ENCODE measurements around the gene CEP85L.

CEP85L gene

GRCh38 chr6:118574051-118574865 lies 77.1 kb downstream of the CEP85L start:
- no peak for FAIRE-seq

DNA sequence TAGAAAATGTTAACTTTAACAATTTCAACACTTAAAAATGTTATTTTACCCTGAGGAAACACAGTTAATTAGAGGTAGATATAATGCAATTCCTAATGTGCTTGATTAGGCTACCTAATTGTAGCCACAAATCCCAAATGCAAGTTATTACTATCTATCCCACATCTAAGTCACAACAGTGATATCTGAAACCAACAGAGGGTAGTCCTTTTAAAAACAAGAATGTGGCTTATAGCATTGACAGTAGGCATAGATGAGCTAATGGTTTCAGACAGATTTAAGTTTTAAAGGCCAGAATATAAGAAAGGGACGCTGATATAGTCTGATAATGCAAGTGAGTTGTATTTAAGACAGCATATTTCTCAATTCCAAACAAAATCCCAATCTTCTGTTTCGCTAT lies 80.3 kb downstream of the CEP85L start:
- FAIRE-seq: no peak

DNA sequence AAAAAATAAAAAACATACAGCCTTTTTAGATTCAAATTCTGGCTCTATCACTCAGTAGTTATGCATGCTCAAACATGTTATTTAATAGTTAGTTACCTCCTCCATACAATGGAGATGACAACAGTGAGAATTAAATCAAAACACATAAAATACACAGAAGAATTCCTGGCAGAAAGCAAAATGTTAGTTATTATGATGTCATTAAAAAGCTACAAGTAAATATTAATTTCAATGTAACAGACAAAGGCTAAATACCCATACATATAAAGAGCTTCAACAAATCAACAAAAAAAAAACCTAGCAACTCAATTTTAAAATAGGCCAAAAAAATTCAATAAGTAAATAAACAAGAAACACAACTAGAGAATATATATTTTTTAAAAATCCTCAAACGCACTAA lies 81.9 kb downstream of the CEP85L start:
- FAIRE-seq: no peak

DNA sequence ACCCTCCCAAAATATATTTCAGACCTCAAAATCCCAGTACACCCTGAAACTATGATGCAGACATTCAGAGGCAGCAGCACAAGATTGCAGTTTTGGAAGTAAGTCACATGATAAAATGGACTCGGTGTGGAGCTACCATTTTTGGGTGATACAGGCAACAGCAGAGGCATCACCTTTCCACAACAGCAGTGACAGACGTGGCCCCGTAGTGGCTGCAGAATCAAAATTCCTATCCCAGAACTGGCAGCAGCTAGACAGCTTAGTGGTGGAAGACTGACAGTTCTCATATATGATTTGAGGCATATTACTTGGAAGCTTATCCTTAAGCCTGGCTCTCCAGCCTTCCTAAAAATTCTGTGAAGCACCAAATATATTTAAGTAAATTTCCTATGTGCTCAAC lies 83.4 kb downstream of the CEP85L start:
- FAIRE-seq: no peak

GRCh38 chr6:118565311-118565960 lies 86.0 kb downstream of the CEP85L start:
- peak; percentile 96 for FAIRE-seq

- no peak for FAIRE-seq
Measured at GRCh38 chr6:118562959-118563358, 88.4 kb downstream of the CEP85L start.

- FAIRE-seq: no peak
Measured at GRCh38 chr6:118562248-118562647, 89.1 kb downstream of the CEP85L start.

GRCh38 chr6:118559659-118560058 lies 91.7 kb downstream of the CEP85L start:
- FAIRE-seq: peak; percentile 79

DNA sequence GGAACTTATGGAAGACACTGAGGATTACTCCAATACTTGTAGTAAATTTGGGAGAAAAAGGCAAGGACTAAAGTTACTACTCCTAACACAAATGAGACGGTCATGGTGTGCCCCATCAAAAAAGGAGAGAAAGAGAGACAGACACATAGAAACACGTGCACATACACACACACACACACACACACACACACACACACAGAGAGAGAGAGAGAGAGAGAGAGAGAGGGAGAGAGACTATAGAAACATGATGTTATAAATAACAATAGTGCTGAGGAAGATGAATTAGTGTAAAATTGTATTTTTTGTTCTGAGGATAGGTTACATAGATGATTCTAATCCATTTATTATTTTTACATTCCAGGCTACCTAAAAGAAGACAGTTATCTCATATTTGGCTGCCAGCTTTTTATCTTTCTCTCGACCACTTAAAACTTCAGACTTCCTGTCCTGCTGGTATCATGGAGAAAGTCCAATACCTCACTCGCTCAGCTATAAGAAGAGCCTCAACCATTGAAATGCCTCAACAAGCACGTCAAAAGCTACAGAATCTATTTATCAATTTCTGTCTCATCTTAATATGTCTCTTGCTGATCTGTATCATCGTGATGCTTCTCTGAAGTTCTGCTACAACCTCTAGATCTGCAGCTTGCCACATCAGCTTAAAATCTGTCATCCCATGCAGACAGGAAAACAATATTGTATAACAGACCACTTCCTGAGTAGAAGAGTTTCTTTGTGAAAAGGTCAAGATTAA lies 92.8 kb downstream of the CEP85L start:
- FAIRE-seq: no peak

GRCh38 chr6:118554698-118555097 lies 96.7 kb downstream of the CEP85L start:
- no peak for FAIRE-seq

- FAIRE-seq: no peak
Measured at GRCh38 chr6:118553132-118553531, 98.3 kb downstream of the CEP85L start.

DNA sequence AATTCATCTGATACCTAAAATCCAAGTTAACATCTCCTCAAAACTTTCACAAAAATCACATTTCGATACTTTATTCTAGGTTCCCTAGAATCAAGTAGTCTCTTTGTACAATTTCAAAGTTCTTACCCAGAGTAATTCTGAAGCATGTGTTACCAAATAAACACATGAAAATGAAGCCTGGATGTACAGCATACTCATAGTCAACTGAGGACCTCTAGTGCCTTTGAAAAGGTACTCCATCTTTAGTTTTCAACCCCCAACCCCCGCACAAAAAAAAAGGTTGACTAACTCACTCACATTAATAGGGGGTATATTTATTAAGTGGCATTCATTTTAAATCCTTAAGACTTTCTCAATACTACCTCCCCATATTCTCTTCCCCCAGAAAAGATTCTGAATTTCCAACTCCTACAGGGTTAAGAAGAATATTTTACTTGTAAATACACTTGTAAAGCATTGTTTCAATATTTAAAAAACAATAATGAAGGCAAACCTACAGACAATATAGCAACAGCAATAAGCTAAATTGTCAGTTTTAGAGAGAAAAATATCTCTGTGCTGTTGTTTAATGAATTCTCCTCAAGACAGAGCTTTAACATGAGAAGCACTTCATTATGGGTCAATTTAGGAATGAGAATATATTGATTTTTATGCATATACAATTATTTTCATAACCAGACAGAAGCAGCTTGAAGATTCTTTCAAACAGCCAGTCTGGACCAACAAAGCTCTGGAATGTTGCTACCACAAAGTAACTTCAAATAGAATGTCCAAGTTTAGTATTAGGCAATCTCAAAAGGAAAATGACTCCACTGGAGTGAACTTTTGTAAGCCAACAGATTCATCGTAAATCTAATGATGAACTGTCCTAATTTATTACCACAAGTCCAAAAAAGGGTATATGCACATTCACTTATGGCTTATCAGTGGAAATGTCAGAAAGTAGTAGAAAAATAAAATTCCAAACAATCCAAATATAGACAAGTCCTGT lies 100.0 kb downstream of the CEP85L start:
- FAIRE-seq: peak; percentile 98

DNA sequence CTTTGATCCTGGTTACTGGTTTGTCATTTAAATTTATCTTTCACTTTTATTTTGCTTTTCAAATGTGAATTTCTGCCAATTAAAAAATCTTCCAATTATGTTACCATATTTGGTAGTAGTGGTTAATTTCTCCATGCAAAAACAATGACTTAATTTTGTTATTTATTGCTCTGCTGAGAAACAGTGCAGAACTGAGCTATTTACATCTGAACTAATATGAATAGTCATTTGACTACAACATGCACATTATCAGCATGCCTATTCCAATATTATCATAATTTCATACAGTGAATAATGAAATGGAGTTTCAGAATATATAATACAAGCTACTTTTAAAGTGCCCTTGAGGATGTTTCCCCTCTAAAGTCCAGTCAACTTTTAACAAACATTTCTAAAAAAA lies 102.8 kb downstream of the CEP85L start:
- no peak for FAIRE-seq

DNA sequence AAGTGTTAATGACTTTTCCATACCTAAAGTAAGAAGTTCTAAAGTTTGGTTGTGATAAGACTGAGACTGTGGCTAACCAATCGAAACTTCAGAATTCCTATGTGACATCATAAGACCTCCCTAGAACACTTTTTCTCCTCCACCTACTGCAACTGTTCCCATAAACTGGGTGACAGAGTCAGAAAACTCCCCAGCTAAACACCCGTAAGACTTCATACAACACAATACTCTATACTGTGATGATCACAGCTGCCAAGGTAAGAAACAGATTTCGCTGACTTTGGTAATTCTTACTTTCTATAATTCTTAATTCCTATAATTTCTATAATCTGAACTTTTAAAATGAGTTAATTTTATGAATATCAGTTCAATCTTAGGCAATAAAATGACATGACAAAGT lies 103.3 kb downstream of the CEP85L start, which contains the start of gene PLN:
Gene PLN, plus strand, starts transcription at position 161 of the 400 bp plus-strand sequence. CDS start 10,626 bp downstream, outside the sequence.
- FAIRE-seq: no peak

GRCh38 chr6:118546880-118547218 lies 104.5 kb downstream of the CEP85L start:
- no peak for FAIRE-seq

DNA sequence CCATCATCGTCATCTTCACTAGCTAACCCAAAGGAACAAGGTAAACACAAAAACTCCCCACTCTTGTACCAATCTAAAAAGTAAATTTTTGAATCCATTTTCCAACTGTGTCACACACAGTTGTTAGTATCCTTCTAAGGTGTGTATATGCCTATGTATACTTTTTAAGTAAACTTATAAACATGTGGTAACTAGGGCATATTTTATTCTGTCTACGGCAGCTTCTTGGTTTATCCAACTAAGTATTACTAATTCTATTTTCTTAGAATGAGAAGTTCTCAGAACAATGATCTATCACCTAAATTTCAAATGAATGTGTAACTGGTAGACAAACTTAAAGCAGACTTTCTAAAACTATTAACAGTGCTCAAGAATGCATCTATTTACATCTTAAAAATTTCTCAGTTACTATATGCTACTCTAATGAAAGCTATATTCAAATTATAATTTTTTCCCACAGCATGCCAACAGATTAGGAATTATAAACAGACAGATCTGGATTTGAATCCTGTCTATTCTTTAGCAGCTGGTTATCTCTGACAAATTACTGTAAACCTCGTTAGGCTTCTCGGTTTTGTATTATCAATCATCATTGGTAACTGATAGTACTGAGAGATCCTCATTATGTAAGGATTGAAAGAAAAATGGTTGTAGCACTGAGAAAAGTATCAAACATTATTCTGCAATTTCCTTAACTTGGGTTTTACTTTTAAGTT lies 105.1 kb downstream of the CEP85L start:
- FAIRE-seq: peak; percentile 33

DNA sequence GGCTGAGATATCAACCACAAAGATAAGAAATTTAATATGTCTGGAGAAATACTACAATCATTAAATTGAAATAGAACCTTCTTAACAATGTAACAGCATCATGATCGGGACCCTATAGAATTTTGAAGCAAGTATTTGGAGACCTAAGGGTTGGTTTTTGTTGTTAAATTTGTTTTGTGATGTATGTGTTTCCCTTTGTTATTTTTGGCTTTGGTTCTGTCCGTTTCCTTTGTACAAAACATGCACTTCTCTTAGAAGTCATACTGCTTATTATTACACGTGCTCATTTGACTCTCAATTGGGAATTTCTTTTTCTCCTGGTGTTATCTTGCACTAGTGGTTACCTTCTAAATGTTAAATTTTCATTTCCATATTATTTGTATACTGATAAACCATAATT lies 107.3 kb downstream of the CEP85L start:
- no peak for FAIRE-seq

DNA sequence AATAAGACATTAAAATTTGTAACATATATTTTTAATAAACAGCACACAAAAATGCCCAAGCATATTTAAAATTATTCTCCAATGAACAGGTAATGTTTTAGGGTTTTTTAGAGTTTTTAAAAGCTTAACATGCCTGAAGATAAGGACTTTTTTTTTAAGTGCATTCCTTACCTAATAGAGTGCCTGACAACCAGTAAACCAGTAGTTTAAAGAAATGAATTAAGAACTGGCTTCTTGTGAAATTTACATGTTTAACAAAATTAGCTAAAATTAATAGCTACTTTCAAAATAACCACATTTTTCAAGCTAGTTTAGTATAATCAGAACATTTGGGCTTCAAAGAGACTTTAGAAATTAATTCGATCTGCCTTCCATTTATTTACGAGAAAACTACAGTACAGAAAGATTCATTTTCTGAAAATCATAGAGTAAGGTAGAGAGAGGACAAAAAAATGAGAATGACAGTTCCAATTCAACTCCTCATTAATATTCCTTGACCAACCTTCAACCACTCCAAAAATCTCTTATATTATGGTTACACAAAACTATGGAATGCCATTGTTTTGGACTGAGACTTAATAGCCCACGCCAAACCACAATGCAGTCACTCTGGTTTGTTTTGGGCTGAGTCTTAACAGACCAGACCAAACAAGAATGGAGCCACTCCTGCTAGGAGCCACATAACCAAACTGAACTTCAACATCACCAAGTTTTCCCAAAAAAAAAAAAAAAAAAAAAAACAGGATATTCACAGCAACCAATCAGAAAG lies 109.0 kb downstream of the CEP85L start:
- no peak for FAIRE-seq

- no peak for FAIRE-seq
Measured at GRCh38 chr6:118537574-118537973, 113.8 kb downstream of the CEP85L start.

- no peak for FAIRE-seq
Measured at GRCh38 chr6:118536478-118536877, 114.9 kb downstream of the CEP85L start.

All from islet of Langerhans (tissue), 1 donor.